ENCODE measurements around the gene GGN.

DNA sequence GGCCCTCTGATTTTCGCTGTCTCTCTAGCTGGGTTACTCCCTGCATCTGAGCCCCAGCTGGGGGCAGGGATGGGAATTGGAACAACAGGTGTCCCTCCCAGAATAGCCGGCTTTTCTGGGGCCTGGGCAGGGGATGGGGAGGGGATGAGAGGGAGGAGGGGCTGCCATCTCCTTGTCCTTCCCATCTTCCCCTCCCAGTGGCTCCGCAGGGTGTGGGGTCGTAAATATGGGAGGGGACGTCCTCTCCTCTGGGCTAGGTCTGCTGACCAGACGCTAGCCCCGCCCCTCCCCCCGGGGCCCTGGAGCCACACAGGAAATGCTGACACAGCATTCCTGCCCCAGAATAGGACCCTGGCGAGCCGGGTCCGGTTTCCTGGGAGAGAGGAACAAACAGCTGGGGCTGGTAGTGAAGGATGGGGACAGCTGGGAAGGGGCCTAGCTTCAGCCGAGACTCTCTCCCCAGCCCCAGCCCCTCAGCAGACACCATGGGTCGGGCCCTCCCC lies 46.8 kb upstream of the GGN start:
- TF ChIP-seq POLR2AphosphoS5 (IDR thresholded peaks at IDR 0.05; ENCODE audit: low read depth, low read length): no peak
- no peak for TF ChIP-seq TAF1 (IDR thresholded peaks at IDR 0.05; ENCODE audit: borderline replicate concordance, low read depth, low read length)

All from GM12892 (cell line).